AG09319 (cell line): ENCODE results near the gene BORCS5.

Source experiments
- DNase-seq: peaks from one replicate; pipeline ENCODE4 v3.0.0-alpha.2; 2010; ENCODE audit warnings: low read depth; ENCODE audit errors: extremely low read depth
- TF ChIP-seq, protein P1 (sequence below): IDR thresholded peaks from 2 replicates; pipeline ENCODE4 v1.5.1; 2011; ENCODE audit warnings: low read depth, mild to moderate bottlenecking, inconsistent platforms, low read length, moderate library complexity

BORCS5 gene

DNA sequence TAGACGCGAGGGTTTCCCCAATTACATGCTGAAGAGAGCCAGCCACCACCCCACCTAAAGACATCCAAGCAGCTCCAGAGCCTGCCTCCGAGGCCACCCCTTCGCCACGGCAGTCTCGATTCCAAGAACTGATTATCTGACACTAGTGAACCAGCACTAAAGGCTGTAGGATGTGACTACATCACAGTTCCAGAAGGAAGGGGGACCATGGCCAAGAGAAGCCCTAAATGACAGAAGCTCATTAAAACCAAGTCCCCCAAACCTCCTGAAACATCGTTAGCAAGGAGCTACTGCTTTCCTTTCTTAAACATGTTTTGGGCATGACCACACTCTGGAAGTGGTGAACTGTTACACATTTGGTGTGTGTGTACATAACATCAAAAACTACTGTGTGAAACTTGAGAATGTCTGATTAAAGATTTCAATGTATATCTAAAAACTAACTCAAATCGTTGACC is 117.6 kb downstream of the BORCS5 start:
- no peak for DNase-seq
- TF ChIP-seq, protein P1, sequence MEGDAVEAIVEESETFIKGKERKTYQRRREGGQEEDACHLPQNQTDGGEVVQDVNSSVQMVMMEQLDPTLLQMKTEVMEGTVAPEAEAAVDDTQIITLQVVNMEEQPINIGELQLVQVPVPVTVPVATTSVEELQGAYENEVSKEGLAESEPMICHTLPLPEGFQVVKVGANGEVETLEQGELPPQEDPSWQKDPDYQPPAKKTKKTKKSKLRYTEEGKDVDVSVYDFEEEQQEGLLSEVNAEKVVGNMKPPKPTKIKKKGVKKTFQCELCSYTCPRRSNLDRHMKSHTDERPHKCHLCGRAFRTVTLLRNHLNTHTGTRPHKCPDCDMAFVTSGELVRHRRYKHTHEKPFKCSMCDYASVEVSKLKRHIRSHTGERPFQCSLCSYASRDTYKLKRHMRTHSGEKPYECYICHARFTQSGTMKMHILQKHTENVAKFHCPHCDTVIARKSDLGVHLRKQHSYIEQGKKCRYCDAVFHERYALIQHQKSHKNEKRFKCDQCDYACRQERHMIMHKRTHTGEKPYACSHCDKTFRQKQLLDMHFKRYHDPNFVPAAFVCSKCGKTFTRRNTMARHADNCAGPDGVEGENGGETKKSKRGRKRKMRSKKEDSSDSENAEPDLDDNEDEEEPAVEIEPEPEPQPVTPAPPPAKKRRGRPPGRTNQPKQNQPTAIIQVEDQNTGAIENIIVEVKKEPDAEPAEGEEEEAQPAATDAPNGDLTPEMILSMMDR: no peak

DNA sequence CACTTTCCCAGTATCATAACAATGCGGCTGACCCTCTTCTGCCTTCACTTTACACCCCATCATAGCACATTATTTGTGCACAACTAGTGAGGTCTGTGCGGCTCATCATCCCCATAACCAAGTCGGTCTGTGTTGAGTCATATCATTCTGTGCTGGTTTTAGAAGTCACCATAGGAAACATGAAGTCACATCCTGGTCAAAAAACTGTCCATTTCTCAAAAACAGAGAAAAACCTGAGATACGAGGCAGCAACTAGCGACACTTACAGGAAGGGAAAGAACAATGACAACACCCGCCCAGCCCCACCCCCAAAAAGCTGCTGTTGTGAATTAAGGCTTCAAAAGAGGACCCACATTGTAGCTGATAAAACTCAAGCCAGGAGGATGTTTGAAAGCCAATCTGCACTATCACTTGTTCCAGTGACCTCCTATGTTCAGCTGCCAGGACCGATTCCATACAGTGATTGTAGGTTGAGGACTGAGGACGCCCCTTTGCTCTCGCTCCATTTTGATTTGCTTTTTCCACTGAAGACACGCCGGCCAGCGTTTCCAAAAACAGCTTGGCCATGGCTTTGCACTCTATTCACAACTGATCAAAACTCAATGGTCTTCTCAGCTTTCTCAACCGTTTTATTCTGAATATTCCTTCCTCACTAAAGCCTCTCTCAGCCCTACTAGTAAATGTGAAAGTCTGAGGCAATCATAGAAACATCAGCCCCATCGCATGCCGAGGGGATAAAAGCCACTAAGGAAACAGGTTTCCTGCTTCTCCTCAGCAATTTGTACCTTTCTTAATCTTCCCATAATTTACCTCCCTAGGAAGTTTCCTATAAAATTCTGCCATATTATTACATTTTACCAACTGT is 118.3 kb downstream of the BORCS5 start:
- no peak for DNase-seq
- TF ChIP-seq, protein P1: no peak

DNA sequence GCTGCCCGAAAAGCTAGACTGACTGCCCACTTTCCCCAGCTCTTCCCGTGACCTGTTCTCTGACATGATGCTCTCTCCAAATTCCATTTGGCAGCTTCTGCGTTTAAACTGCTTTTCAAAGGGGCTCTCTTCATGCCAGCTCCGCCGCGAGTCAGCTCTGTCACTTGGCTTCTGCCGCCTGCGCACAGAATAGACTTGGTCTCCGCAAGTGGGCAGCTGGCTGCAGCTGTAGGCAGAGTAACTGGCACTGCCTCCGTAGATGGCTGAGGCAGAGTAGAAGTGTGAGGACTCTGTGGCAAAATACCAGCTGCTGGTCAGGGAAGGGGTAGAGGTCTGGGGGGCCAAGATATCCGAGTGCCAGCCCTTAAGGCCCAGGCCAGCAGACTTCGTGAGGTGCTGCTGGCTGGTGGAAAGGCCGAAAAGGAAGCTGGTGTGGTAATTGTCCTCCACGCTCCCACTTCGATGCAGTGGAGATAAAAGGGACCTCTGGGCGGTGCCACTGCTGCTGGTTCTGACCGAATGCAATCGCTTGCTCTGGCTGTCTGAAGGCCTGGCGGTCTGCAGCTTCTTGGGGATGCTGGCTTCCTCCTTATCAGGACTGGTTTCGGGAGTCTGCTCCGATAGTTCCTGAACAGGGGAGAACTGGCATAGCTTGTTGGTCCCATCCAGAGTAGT is 120.1 kb downstream of the BORCS5 start:
- TF ChIP-seq, protein P1: no peak
- no peak for DNase-seq

GRCh38 chr12:12477532-12477890 is 120.6 kb downstream of the BORCS5 start:
- DNase-seq: no peak
- TF ChIP-seq, protein P1: no peak

- TF ChIP-seq, protein P1: no peak
- DNase-seq: no peak
These were observed 123.2 kb downstream of the BORCS5 start for GRCh38 chr12:12480074-12480473.

DNA sequence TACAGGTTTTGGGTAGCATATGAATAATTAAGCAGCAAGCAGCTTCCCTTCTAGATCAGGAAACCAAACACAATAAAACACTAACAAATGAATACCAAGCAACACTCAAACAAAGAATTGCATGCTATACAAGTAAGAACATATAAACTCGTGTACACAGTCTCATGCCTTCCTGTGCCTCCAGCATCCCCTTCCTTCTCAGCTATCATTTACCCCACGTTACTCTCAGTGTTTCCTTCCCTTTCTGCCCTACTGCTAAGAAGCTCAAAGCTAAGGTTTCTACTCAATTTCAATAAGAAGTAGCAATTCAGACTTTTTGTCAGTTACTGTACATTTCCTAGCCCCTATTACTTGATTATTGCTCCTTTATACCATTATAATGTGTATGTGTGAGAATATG is 124.8 kb downstream of the BORCS5 start:
- DNase-seq: no peak
- TF ChIP-seq, protein P1: no peak

DNA sequence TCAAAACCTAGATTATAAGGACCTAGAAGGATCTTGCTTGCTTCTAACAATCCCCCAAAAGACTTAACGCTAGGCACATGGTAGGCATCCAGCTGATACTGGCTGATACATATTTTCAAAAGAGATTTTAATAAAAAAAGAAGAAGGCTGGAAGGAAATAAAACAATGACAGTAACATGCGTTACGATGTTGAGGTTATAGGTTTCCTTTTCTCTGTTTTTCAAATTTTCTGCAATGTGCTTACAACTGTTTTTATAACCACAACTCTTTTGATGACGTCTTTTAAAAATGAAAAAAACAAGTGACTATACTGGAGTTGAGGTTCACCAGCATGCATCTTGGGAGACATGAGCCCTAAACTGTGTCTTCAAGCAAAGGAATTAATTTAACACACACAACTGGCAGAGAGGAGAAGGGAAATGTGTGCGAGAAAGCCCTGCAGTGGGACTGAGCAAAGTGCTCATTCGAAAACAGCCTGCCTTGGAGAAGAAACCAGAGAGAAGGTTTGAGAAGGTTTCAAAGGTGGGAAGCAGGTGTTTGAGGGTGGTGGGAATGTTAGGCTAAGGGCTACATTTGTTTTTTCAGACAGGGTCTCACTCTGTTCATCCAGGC is 125.4 kb downstream of the BORCS5 start:
- TF ChIP-seq, protein P1: no peak
- no peak for DNase-seq
